K562 (cell line): Measurements from ENCODE around the gene IRS1. TPM values are rescaled to one million over a fixed set of nuclear protein-coding genes. Genes with fewer than 3 reads are reported as not detected.

ENCODE experiments used
- ATAC-seq: fragments of 200-7000 bp; cut with Tn5 transposase; 3 replicates; pipeline ENCODE4 v1.9.1; 2020; ENCODE audit warnings: moderate library complexity
- BruUV-seq: library from RNA; stranded (reverse); fragments of 400-500 nt; replicated peaks from 2 replicates; lab custom pipeline; 2021; lab: Mats Ljungman, UMichigan
- CTCF ChIA-PET: fragments of 300-600 bp; formaldehyde crosslinking; extraction: SDS; loops from one replicate; lab custom pipeline; 2021; ENCODE audit warnings: low intra/inter-chr PET ratio; lab: Yijun Ruan, JAX
- POLR2A ChIA-PET: fragments of 300-600, 350-650 bp; sonication (Branson Sonifier 250); formaldehyde crosslinking; extraction: SDS; loops from one replicate; lab custom pipeline; 2021; ENCODE audit warnings: antibody characterized with exemption, inconsistent platforms; lab: Yijun Ruan, JAX
- DNase-seq, 4 experiments: peaks; one replicate each; pipeline versions ENCODE4 v3.0.0 to v3.0.0-alpha.2; 2011 to 2018; ENCODE audit warnings: low spot score in 3 of 4, mixed read lengths in 3 of 4; ENCODE audit errors: extremely low read depth in 1 of 4
- FAIRE-seq: peaks from 2 replicates; lab custom pipeline; 2011; peaks lifted over from hg19 to GRCh38; lab: Jason Lieb, UNC
- H2AFZ ChIP-seq: 2 replicates; pipeline ENCODE4 v1.6.0; 2011; ENCODE audit warnings: low read depth, low read length, control low read depth, inconsistent platforms
- H3K27ac ChIP-seq: fragments of 200-600 bp; 3 replicates; pipeline ENCODE4 v1.8.0; 2011; ENCODE audit warnings: low read depth, mild to moderate bottlenecking, control low read depth, inconsistent platforms, low read length, moderate library complexity, mixed read lengths; ENCODE audit errors: extremely low read depth
- H3K27me3 ChIP-seq, 2 experiments: fragments of 300-600 bp in 1 of 2; 2 replicates in 1 of 2; 3 replicates in 1 of 2; pipeline versions ENCODE4 v1.6.0 to v1.8.0; 2011; ENCODE audit warnings: inconsistent platforms in 2 of 2, low read length in 2 of 2, mild to moderate bottlenecking in 1 of 2, mixed read lengths in 1 of 2, moderate library complexity in 1 of 2; ENCODE audit not compliant: control insufficient read depth in 2 of 2, insufficient read depth in 2 of 2
- H3K36me3 ChIP-seq: fragments of 300-600 bp; 3 replicates; pipeline ENCODE4 v1.8.0; 2011; ENCODE audit warnings: mild to moderate bottlenecking, low read length, inconsistent platforms; ENCODE audit not compliant: control insufficient read depth, insufficient read depth
- H3K4me1 ChIP-seq, 2 experiments: fragments of 200-600 bp in 1 of 2; replicated peaks in 1 of 2; 2 replicates in 1 of 2; 3 replicates in 1 of 2; pipeline versions ENCODE4 v1.5.1 to v1.8.0; 2011; ENCODE audit warnings: inconsistent platforms in 2 of 2, low read length in 2 of 2, mild to moderate bottlenecking in 1 of 2, mixed read lengths in 1 of 2, moderate library complexity in 1 of 2; ENCODE audit not compliant: control insufficient read depth in 2 of 2, insufficient read depth in 2 of 2
- H3K4me2 ChIP-seq: 2 replicates; pipeline ENCODE4 v1.6.1; 2011; ENCODE audit warnings: low read length, control low read depth, inconsistent platforms, mixed read lengths; ENCODE audit not compliant: insufficient read depth
- H3K4me3 ChIP-seq: fragments of 200-600 bp; sonication (generic), shearing (Covaris generic); 2 replicates; pipeline ENCODE4 v1.5.1; 2016; ENCODE audit warnings: control low read depth, inconsistent platforms
- H3K79me2 ChIP-seq: fragments of 200-600 bp; 3 replicates; pipeline ENCODE4 v1.8.0; 2011; ENCODE audit warnings: low read length, inconsistent platforms; ENCODE audit not compliant: control insufficient read depth, insufficient read depth
- H3K9ac ChIP-seq, 2 experiments: 2 replicates each; pipeline versions ENCODE4 v1.6.0 to v1.6.1; 2011; ENCODE audit warnings: low read depth in 2 of 2, low read length in 2 of 2, control low read depth in 1 of 2, inconsistent platforms in 1 of 2, mild to moderate bottlenecking in 1 of 2, mixed read lengths in 1 of 2; ENCODE audit not compliant: insufficient read depth in 1 of 2
- H3K9me1 ChIP-seq: one replicate; pipeline ENCODE4 v1.6.0; 2011; ENCODE audit warnings: inconsistent platforms, mild to moderate bottlenecking, low read length, moderate library complexity; ENCODE audit not compliant: control insufficient read depth, insufficient read depth
- H3K9me3 ChIP-seq: replicated peaks from 2 replicates; pipeline ENCODE4 v1.5.1; 2011; ENCODE audit warnings: low read depth, low read length, inconsistent platforms; ENCODE audit not compliant: control insufficient read depth, insufficient read depth
- H4K20me1 ChIP-seq: replicated peaks from 2 replicates; pipeline ENCODE4 v1.6.1; 2011; ENCODE audit warnings: low read length, inconsistent platforms, mixed read lengths; ENCODE audit not compliant: control insufficient read depth, insufficient read depth
- CBX3 ChIP-seq, 2 experiments: IDR thresholded peaks; 1 replicate in 1 of 2; 2 replicates in 1 of 2; pipeline ENCODE4 v1.6.1; 2012; ENCODE audit warnings: inconsistent platforms in 2 of 2, low read length in 2 of 2, borderline replicate concordance in 1 of 2, control low read depth in 1 of 2
- CHCHD3 ChIP-seq: fragments of 250-450 bp; sonication (Bioruptor Pico); IDR thresholded peaks from 2 replicates; pipeline ENCODE4 v2.1.2; 2022; ENCODE audit warnings: mild to moderate bottlenecking
- NELFE ChIP-seq: IDR thresholded peaks from 2 replicates; pipeline ENCODE4 v1.6.1; 2011; ENCODE audit warnings: mild to moderate bottlenecking; ENCODE audit not compliant: insufficient read depth, insufficient read length
- RBBP5 ChIP-seq: fragments of 200-600 bp; sonication (generic); IDR thresholded peaks from 2 replicates; pipeline ENCODE4 v1.6.1; 2012; ENCODE audit warnings: borderline replicate concordance, mild to moderate bottlenecking, low read length, control low read depth, inconsistent platforms; ENCODE audit not compliant: insufficient read depth, poor library complexity, severe bottlenecking
- SMARCA4 ChIP-seq: fragments of 450-650 bp; IDR thresholded peaks from 2 replicates; pipeline ENCODE4 v1.6.1; 2016
- ZNF175 ChIP-seq: fragments of 200-800 bp; sonication (Bioruptor generic); IDR thresholded peaks from 2 replicates; pipeline ENCODE4 v1.6.1; 2016; ENCODE audit warnings: low read depth, mild to moderate bottlenecking, missing genetic modification characterization, missing compliant biosample characterization
- ZNF212 ChIP-seq: fragments of 450-650 bp; formaldehyde crosslinking; IDR thresholded peaks from 2 replicates; pipeline ENCODE4 v1.4.0; 2020; ENCODE audit warnings: mild to moderate bottlenecking
- ZNF707 ChIP-seq: fragments of 250-450 bp; sonication (Bioruptor Pico); conservative IDR thresholded peaks from 2 replicates; pipeline ENCODE4 v1.8.0; 2022; ENCODE audit warnings: inconsistent platforms, mild to moderate bottlenecking, moderate library complexity
- WGBS: fragments of 100-300 bp; shearing (Covaris generic); methylation state at CpG from one replicate; pipeline ENCODE4 v1.1.6; 2016; ENCODE audit warnings: low coverage, mixed read lengths; ENCODE audit not compliant: insufficient coverage; ENCODE audit errors: missing lambda C conversion rate; 5-methylcytosine and 5-hydroxymethylcytosine counted together
- in situ Hi-C: fragments of 300-500 bp; cut with MboI; formaldehyde crosslinking; loops from 4 replicates; pipeline ENCODE4 v1.15.0; 2018; ENCODE audit warnings: inconsistent platforms, mixed read lengths
- intact Hi-C: fragments of 100-400 bp; cut with micrococcal nuclease; formaldehyde crosslinking; loops from 2 replicates; pipeline ENCODE4 v1.14.2; 2022
- polyA plus RNA-seq, 8 experiments: library from polyadenylated mRNA; depleted of rRNA in 4 of 8; stranded (reverse) in 5 of 8; unstranded in 3 of 8; fragments of >200 nt; fragmentation: Nextera tagmentation in 2 of 8; fragmentation: Illumina TruSeq in 1 of 8; extraction: Ambion mirVana in 2 of 8; extraction: Trizol in 1 of 8; gene quantifications; 2 replicates each; pipeline versions ENCODE4 v1.2.1 to v1.2.3, GENCODE V29; 2011 to 2014; ENCODE audit warnings: inconsistent platforms in 1 of 8, missing spikeins in 1 of 8
- total RNA-seq, 7 experiments: library from RNA; depleted of rRNA in 6 of 7; stranded (reverse); fragments of >200 nt in 6 of 7; fragmentation: Illumina TruSeq in 2 of 7; extraction: Trizol in 2 of 7; gene quantifications; 2 replicates each; pipeline versions ENCODE4 v1.2.1 to v1.2.3, GENCODE V29; 2011 to 2021; ENCODE audit warnings: low replicate concordance in 1 of 7
- TF ChIP-seq, protein P1 (sequence below): fragments of 250-450 bp; sonication (Bioruptor Pico); IDR thresholded peaks from 2 replicates; pipeline ENCODE4 v1.4.0; 2020; ENCODE audit warnings: mild to moderate bottlenecking, moderate library complexity, borderline replicate concordance
- TF ChIP-seq, protein P2 (sequence below), 2 experiments: fragments of 450-650 bp; conservative IDR thresholded peaks; 2 replicates each; pipeline ENCODE4 v1.6.1; 2017; ENCODE audit warnings: mild to moderate bottlenecking in 2 of 2, moderate library complexity in 2 of 2
- TF ChIP-seq, protein P3 (sequence below): fragments of 450-650 bp; IDR thresholded peaks from 2 replicates; pipeline ENCODE4 v1.6.1; 2017; ENCODE audit warnings: antibody characterized with exemption
- TF ChIP-seq, protein P4 (sequence below): sonication (generic); formaldehyde crosslinking; IDR thresholded peaks from 2 replicates; pipeline ENCODE4 v1.8.0; 2022; ENCODE audit warnings: mild to moderate bottlenecking, missing genetic modification reagents, borderline replicate concordance

The IRS1 gene
- total and polyA plus RNA-seq, 9 of the 15 experiments (the other 6 are each of a cell fraction or from before 2014, with no cell fraction given), result under 0.01 to 0.31 (median 0.08) TPM; not detected in 1

DNA sequence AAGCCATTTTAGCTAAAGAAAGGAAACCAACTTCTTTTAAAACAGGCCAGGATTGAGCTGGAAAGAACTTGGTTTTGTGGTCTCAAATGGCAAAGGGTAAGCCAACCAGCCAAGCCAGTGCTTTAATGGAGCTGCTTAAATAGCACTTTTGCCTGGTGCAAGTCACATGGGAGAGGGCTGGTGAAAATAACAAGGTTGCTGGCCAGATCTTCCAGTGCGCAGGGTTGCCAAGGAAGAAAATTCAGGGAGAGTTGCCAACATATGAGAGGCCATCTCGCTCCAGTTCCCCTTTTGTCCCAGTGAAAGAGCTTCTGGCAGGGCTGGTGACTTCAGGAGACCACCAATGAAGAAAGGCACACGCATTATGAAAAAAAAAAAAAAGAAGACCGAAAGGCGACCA lies 57.3 kb downstream of the IRS1 start (continued):
- TF ChIP-seq, protein P1, sequence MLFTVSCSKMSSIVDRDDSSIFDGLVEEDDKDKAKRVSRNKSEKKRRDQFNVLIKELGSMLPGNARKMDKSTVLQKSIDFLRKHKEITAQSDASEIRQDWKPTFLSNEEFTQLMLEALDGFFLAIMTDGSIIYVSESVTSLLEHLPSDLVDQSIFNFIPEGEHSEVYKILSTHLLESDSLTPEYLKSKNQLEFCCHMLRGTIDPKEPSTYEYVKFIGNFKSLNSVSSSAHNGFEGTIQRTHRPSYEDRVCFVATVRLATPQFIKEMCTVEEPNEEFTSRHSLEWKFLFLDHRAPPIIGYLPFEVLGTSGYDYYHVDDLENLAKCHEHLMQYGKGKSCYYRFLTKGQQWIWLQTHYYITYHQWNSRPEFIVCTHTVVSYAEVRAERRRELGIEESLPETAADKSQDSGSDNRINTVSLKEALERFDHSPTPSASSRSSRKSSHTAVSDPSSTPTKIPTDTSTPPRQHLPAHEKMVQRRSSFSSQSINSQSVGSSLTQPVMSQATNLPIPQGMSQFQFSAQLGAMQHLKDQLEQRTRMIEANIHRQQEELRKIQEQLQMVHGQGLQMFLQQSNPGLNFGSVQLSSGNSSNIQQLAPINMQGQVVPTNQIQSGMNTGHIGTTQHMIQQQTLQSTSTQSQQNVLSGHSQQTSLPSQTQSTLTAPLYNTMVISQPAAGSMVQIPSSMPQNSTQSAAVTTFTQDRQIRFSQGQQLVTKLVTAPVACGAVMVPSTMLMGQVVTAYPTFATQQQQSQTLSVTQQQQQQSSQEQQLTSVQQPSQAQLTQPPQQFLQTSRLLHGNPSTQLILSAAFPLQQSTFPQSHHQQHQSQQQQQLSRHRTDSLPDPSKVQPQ, result no peak
- TF ChIP-seq, protein P2, sequence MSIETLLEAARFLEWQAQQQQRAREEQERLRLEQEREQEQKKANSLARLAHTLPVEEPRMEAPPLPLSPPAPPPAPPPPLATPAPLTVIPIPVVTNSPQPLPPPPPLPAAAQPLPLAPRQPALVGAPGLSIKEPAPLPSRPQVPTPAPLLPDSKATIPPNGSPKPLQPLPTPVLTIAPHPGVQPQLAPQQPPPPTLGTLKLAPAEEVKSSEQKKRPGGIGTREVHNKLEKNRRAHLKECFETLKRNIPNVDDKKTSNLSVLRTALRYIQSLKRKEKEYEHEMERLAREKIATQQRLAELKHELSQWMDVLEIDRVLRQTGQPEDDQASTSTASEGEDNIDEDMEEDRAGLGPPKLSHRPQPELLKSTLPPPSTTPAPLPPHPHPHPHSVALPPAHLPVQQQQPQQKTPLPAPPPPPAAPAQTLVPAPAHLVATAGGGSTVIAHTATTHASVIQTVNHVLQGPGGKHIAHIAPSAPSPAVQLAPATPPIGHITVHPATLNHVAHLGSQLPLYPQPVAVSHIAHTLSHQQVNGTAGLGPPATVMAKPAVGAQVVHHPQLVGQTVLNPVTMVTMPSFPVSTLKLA (conservative IDR thresholded peaks at IDR 0.05), result no peak

DNA sequence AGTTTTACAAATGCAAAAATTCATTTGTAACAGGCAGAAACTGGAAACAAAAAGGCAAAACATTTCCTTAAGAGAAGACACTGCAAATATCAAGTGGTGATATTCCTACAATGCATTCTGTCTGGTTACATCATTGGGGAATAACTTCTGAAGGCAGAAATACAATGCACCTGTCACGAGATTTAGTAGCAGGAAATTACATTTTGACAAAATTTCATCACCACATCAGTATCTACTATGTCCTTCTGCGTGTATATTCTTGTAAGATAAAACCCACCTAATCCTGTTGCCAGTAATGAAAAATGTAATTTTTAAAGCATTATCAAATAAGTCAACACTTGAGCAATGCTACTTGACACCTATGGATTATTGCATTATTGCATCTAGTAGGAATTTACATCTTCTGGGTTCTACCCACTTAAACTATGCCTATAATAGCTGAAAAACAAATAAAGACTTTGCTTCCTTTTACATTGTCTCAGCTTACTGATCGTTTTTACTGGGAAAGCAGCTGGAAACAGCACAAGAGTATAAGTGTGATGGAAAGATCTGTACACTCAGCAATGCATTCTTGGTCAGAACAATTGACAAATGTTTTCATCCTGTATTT lies 59.5 kb downstream of the IRS1 start:
- FAIRE-seq (no peak), DNase-seq (no peak), ATAC-seq (no peak)
- intact Hi-C loops (no loop called here), in situ Hi-C loops (no loop called here)
- H3K27me3 ChIP-seq, result no peaks in the 10 kb centered on the region
- H3K9me1 ChIP-seq, result no peaks in the 10 kb centered on the region
- no TSS peak for BruUV-seq
- H3K4me3 ChIP-seq, result no peak overlapping the region
- H3K27ac ChIP-seq, result no peak overlapping the region
- H3K4me1 ChIP-seq, result no peaks in the 10 kb centered on the region
- whole genome bisulfite sequencing, result 0% methylated on average over 3 of the region's 3 CpGs
- H3K79me2 ChIP-seq, result no peaks in the 10 kb centered on the region
- no peaks in the 10 kb centered on the region for H4K20me1 ChIP-seq
- no peak overlapping the region for H3K9ac ChIP-seq
- H3K9me3 ChIP-seq, result no peaks in the 10 kb centered on the region
- CTCF ChIA-PET, result no interaction called here
- no peaks in the 10 kb centered on the region for H3K36me3 ChIP-seq
- POLR2A ChIA-PET, result no interaction called here
- no peak overlapping the region for H3K4me2 ChIP-seq
- H2AFZ ChIP-seq, result no peak overlapping the region
- TF ChIP-seq CHCHD3 (CRISPR knock-in tag) (no peak), RBBP5 (no peak), ZNF707 (CRISPR knock-in tag) (no peak), SMARCA4 (no peak), ZNF212 (no peak), NELFE (no peak), ZNF175 (CRISPR knock-in tag) (no peak), CBX3 (IDR thresholded peaks at IDR 0.05; ENCODE audit: borderline replicate concordance in 1 of 2, low read length in 2 of 2) (no peak)
- TF ChIP-seq, protein P3, sequence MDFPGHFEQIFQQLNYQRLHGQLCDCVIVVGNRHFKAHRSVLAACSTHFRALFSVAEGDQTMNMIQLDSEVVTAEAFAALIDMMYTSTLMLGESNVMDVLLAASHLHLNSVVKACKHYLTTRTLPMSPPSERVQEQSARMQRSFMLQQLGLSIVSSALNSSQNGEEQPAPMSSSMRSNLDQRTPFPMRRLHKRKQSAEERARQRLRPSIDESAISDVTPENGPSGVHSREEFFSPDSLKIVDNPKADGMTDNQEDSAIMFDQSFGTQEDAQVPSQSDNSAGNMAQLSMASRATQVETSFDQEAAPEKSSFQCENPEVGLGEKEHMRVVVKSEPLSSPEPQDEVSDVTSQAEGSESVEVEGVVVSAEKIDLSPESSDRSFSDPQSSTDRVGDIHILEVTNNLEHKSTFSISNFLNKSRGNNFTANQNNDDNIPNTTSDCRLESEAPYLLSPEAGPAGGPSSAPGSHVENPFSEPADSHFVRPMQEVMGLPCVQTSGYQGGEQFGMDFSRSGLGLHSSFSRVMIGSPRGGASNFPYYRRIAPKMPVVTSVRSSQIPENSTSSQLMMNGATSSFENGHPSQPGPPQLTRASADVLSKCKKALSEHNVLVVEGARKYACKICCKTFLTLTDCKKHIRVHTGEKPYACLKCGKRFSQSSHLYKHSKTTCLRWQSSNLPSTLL, result no peak
- TF ChIP-seq, protein P4, sequence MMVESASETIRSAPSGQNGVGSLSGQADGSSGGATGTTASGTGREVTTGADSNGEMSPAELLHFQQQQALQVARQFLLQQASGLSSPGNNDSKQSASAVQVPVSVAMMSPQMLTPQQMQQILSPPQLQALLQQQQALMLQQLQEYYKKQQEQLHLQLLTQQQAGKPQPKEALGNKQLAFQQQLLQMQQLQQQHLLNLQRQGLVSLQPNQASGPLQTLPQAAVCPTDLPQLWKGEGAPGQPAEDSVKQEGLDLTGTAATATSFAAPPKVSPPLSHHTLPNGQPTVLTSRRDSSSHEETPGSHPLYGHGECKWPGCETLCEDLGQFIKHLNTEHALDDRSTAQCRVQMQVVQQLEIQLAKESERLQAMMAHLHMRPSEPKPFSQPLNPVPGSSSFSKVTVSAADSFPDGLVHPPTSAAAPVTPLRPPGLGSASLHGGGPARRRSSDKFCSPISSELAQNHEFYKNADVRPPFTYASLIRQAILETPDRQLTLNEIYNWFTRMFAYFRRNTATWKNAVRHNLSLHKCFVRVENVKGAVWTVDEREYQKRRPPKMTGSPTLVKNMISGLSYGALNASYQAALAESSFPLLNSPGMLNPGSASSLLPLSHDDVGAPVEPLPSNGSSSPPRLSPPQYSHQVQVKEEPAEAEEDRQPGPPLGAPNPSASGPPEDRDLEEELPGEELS (CRISPR knock-in tag), result no peak
